Keratinocyte (primary cell): ENCODE measurements around the gene GLDC.

Source experiments
- EZH2 ChIP-seq: IDR thresholded peaks from one replicate; pipeline ENCODE4 v1.6.1; 2012; ENCODE audit warnings: inconsistent platforms, mild to moderate bottlenecking, low read length, moderate library complexity
- TF ChIP-seq, protein P1 (sequence below), 3 experiments: IDR thresholded peaks in 1 of 3; conservative IDR thresholded peaks in 1 of 3; optimal IDR thresholded peaks in 1 of 3; 2 replicates in 2 of 3; 3 replicates in 1 of 3; pipeline versions ENCODE3 to v1.5.1; 2011; ENCODE audit warnings: low read length in 3 of 3, mild to moderate bottlenecking in 3 of 3, moderate library complexity in 2 of 3, control low read depth in 1 of 3, inconsistent platforms in 1 of 3; ENCODE audit not compliant: insufficient read depth in 2 of 3; ENCODE audit errors: extremely low read depth in 1 of 3

DNA sequence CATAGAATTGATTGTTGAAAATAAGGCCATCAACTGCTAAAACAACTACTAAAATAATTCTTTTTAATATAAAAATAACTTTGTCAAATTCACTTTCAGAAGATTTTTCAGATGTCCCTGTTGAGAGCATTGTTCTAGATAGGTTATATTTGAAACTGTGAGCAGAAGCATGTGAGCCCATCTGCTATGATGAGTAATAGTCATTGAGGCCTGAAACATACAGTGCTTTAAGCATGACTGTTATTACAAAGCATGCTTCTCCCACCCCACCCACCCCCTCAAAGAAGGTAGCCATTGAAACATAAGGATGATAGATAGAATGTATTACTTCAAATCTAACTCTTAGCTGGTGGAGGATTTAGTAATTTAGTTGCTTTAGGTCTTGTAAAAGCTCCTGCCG is 146.5 kb downstream of the GLDC start:
- TF ChIP-seq, protein P1, sequence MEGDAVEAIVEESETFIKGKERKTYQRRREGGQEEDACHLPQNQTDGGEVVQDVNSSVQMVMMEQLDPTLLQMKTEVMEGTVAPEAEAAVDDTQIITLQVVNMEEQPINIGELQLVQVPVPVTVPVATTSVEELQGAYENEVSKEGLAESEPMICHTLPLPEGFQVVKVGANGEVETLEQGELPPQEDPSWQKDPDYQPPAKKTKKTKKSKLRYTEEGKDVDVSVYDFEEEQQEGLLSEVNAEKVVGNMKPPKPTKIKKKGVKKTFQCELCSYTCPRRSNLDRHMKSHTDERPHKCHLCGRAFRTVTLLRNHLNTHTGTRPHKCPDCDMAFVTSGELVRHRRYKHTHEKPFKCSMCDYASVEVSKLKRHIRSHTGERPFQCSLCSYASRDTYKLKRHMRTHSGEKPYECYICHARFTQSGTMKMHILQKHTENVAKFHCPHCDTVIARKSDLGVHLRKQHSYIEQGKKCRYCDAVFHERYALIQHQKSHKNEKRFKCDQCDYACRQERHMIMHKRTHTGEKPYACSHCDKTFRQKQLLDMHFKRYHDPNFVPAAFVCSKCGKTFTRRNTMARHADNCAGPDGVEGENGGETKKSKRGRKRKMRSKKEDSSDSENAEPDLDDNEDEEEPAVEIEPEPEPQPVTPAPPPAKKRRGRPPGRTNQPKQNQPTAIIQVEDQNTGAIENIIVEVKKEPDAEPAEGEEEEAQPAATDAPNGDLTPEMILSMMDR (optimal IDR thresholded peaks at IDR 0.05 in 1 of 3, IDR thresholded peaks at IDR 0.05 in 1 of 3, conservative IDR thresholded peaks at IDR 0.05 in 1 of 3; ENCODE audit: extremely low read depth in 1 of 3, insufficient read depth in 2 of 3, low read length in 3 of 3): no peak
- no peak for TF ChIP-seq EZH2
